ENCODE measurements around the gene DAB1.

DAB1 gene

DNA sequence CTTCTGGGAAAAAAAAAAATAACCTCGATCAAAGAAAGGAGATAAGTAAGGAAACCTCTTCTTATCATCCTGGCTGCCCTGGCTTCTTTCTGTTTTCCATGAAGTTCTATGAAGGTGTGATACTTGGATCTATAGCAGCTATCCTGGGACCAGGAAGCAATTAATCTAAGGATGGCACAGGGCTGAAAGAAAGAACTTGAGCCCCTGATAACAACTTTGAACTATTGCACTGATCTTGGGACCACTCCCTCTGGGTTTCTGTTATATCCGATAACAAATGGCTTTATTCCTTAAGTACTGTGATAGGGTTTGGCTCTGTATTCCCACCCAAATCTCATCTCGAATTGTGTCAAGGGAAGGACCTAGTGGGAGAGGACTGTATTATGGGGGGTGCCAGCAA is 104.1 kb downstream of the DAB1 start:
- no peak overlapping the region for H3K4me3 ChIP-seq (ENCODE audit: low read length)
- no peaks in the 10 kb centered on the region for H3K9me3 ChIP-seq (ENCODE audit: control insufficient read depth, insufficient read depth, low read length)
- no peaks in the 10 kb centered on the region for H4K20me1 ChIP-seq (ENCODE audit: control insufficient read depth, insufficient read depth, low read depth, low read length)
- no peaks in the 10 kb centered on the region for H3F3A ChIP-seq (ENCODE audit: control insufficient read depth, insufficient read depth)
- no peaks in the 10 kb centered on the region for H3K79me2 ChIP-seq (ENCODE audit: control insufficient read depth, low read length)
- no peaks in the 10 kb centered on the region for H3K27me3 ChIP-seq (ENCODE audit: control insufficient read depth, low read length)
- H3K9me2 ChIP-seq (replicated peaks; ENCODE audit: control insufficient read depth, low read length), result no peaks in the 10 kb centered on the region
- H3K36me3 ChIP-seq (ENCODE audit: control insufficient read depth, low read length), result no peaks in the 10 kb centered on the region
- TF ChIP-seq, protein P1, sequence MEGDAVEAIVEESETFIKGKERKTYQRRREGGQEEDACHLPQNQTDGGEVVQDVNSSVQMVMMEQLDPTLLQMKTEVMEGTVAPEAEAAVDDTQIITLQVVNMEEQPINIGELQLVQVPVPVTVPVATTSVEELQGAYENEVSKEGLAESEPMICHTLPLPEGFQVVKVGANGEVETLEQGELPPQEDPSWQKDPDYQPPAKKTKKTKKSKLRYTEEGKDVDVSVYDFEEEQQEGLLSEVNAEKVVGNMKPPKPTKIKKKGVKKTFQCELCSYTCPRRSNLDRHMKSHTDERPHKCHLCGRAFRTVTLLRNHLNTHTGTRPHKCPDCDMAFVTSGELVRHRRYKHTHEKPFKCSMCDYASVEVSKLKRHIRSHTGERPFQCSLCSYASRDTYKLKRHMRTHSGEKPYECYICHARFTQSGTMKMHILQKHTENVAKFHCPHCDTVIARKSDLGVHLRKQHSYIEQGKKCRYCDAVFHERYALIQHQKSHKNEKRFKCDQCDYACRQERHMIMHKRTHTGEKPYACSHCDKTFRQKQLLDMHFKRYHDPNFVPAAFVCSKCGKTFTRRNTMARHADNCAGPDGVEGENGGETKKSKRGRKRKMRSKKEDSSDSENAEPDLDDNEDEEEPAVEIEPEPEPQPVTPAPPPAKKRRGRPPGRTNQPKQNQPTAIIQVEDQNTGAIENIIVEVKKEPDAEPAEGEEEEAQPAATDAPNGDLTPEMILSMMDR (IDR thresholded peaks at IDR 0.05; ENCODE audit: low read depth, low read length, poor library complexity, severe bottlenecking), result no peak
- no peak for TF ChIP-seq EZH2phosphoT487 (IDR thresholded peaks at IDR 0.05; ENCODE audit: borderline replicate concordance, low read length)
- no peak overlapping the region for H3K27ac ChIP-seq (ENCODE audit: low read depth, low read length)
- H3K4me2 ChIP-seq (ENCODE audit: low read length), result no peak overlapping the region
- H3K4me1 ChIP-seq (ENCODE audit: control insufficient read depth, low read length), result no peaks in the 10 kb centered on the region

DNA sequence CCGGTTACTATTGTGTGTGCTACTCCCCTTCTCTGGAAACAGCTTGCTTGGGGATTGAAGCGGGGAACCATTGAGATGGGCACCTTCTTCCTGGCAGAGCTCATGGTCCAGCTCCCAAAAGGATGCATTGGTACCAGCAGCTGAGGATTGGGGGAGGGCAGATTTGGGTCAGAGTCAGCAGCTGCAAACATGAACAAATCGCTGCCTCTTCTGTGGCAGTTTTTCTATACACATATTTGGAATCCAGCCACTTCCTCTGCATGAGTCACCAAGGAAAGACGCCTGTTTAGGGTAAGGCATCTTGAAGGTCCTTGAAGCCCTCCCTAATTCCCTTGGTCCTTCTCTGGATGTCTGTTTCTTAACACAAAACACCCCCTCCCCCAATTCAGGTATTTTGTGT is 104.7 kb downstream of the DAB1 start:
- Histone ChIP-seq H3K4me2 (ENCODE audit: low read length) (no peak overlapping the region), H4K20me1 (ENCODE audit: control insufficient read depth, insufficient read depth, low read depth, low read length) (no peaks in the 10 kb centered on the region), H3K9me2 (replicated peaks; ENCODE audit: control insufficient read depth, low read length) (no peaks in the 10 kb centered on the region), H3K9me3 (ENCODE audit: control insufficient read depth, insufficient read depth, low read length) (no peaks in the 10 kb centered on the region), H3K79me2 (ENCODE audit: control insufficient read depth, low read length) (no peaks in the 10 kb centered on the region), H3F3A (ENCODE audit: control insufficient read depth, insufficient read depth) (no peaks in the 10 kb centered on the region), H3K4me1 (ENCODE audit: control insufficient read depth, low read length) (no peaks in the 10 kb centered on the region), H3K4me3 (ENCODE audit: low read length) (no peak overlapping the region), H3K27me3 (ENCODE audit: control insufficient read depth, low read length) (no peaks in the 10 kb centered on the region), H3K27ac (ENCODE audit: low read depth, low read length) (no peak overlapping the region), H3K36me3 (ENCODE audit: control insufficient read depth, low read length) (no peaks in the 10 kb centered on the region)
- TF ChIP-seq, protein P1 (IDR thresholded peaks at IDR 0.05; ENCODE audit: low read depth, low read length, poor library complexity, severe bottlenecking), result no peak
- no peak for TF ChIP-seq EZH2phosphoT487 (IDR thresholded peaks at IDR 0.05; ENCODE audit: borderline replicate concordance, low read length)

DNA sequence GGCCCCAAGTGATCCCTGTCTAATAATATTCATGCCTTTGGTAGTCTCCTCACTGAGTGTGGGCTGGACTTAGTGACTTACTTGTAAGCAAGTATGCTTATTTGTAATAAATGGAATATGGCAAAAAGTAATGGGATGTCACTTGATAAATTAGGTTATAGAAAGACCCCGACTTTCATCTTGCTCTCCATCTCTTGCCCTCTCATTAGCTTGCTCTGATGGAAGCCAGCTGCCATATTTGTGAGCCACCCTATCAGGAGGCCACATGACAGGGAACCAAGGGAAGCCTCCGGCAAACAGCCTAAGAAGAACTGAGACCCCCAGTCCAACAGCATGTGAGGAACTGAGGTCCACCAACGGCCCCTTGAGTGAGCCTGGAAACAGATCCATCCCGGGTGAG is 107.0 kb downstream of the DAB1 start:
- no peak overlapping the region for H3K4me2 ChIP-seq (ENCODE audit: low read length)
- no peaks in the 10 kb centered on the region for H3K4me1 ChIP-seq (ENCODE audit: control insufficient read depth, low read length)
- H3K36me3 ChIP-seq (ENCODE audit: control insufficient read depth, low read length), result no peaks in the 10 kb centered on the region
- no peaks in the 10 kb centered on the region for H3K27me3 ChIP-seq (ENCODE audit: control insufficient read depth, low read length)
- no peak overlapping the region for H3K4me3 ChIP-seq (ENCODE audit: low read length)
- H3K79me2 ChIP-seq (ENCODE audit: control insufficient read depth, low read length), result no peaks in the 10 kb centered on the region
- H3K9me2 ChIP-seq (replicated peaks; ENCODE audit: control insufficient read depth, low read length), result no peaks in the 10 kb centered on the region
- no peak overlapping the region for H3K27ac ChIP-seq (ENCODE audit: low read depth, low read length)
- TF ChIP-seq, protein P1 (IDR thresholded peaks at IDR 0.05; ENCODE audit: low read depth, low read length, poor library complexity, severe bottlenecking), result no peak
- TF ChIP-seq EZH2phosphoT487 (IDR thresholded peaks at IDR 0.05; ENCODE audit: borderline replicate concordance, low read length), result no peak
- no peaks in the 10 kb centered on the region for H4K20me1 ChIP-seq (ENCODE audit: control insufficient read depth, insufficient read depth, low read depth, low read length)
- no peaks in the 10 kb centered on the region for H3F3A ChIP-seq (ENCODE audit: control insufficient read depth, insufficient read depth)
- no peaks in the 10 kb centered on the region for H3K9me3 ChIP-seq (ENCODE audit: control insufficient read depth, insufficient read depth, low read length)

DNA sequence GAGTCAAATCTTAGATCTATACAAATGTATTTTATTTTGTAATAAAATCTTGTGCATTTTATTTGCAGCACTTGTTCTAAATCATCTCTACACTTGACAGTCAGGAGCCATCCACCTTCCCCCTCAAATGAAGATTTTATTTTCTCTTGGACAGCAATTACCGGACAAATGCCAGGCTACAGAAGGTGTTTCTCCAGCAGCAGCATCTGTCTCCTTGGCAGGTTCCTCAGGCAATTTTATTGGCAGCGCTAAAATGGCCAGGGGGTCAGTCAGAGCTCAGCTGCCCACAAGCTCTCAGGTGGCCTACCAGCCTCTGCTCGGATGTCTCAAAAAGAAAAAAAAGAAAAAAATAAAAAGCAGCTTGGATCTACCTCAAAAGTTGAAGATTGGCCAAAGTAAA is 107.6 kb downstream of the DAB1 start:
- Histone ChIP-seq H3K36me3 (ENCODE audit: control insufficient read depth, low read length) (no peaks in the 10 kb centered on the region), H4K20me1 (ENCODE audit: control insufficient read depth, insufficient read depth, low read depth, low read length) (no peaks in the 10 kb centered on the region), H3K4me3 (ENCODE audit: low read length) (no peak overlapping the region), H3K4me1 (ENCODE audit: control insufficient read depth, low read length) (no peaks in the 10 kb centered on the region), H3K27ac (ENCODE audit: low read depth, low read length) (no peak overlapping the region), H3K9me2 (replicated peaks; ENCODE audit: control insufficient read depth, low read length) (no peaks in the 10 kb centered on the region), H3K9me3 (ENCODE audit: control insufficient read depth, insufficient read depth, low read length) (no peaks in the 10 kb centered on the region), H3K4me2 (ENCODE audit: low read length) (no peak overlapping the region), H3K27me3 (ENCODE audit: control insufficient read depth, low read length) (no peaks in the 10 kb centered on the region), H3K79me2 (ENCODE audit: control insufficient read depth, low read length) (no peaks in the 10 kb centered on the region), H3F3A (ENCODE audit: control insufficient read depth, insufficient read depth) (no peaks in the 10 kb centered on the region)
- TF ChIP-seq, protein P1 (IDR thresholded peaks at IDR 0.05; ENCODE audit: low read depth, low read length, poor library complexity, severe bottlenecking), result no peak
- TF ChIP-seq EZH2phosphoT487 (IDR thresholded peaks at IDR 0.05; ENCODE audit: borderline replicate concordance, low read length), result no peak

Data from DOHH2 (cell line).